ENCODE data around the gene TTC7B. TPM values are rescaled to one million over a fixed set of nuclear protein-coding genes. Genes with fewer than 3 reads are reported as not detected.

TTC7B gene
- total RNA-seq, 1 experiment from 2014 or later = 40.9 TPM

- ATAC-seq (no peak), DNase-seq (ENCODE audit: low read depth, low spot score) (no peak)
- TF ChIP-seq, protein P1, sequence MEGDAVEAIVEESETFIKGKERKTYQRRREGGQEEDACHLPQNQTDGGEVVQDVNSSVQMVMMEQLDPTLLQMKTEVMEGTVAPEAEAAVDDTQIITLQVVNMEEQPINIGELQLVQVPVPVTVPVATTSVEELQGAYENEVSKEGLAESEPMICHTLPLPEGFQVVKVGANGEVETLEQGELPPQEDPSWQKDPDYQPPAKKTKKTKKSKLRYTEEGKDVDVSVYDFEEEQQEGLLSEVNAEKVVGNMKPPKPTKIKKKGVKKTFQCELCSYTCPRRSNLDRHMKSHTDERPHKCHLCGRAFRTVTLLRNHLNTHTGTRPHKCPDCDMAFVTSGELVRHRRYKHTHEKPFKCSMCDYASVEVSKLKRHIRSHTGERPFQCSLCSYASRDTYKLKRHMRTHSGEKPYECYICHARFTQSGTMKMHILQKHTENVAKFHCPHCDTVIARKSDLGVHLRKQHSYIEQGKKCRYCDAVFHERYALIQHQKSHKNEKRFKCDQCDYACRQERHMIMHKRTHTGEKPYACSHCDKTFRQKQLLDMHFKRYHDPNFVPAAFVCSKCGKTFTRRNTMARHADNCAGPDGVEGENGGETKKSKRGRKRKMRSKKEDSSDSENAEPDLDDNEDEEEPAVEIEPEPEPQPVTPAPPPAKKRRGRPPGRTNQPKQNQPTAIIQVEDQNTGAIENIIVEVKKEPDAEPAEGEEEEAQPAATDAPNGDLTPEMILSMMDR (IDR thresholded peaks at IDR 0.05) = no peak
- TF ChIP-seq REST (IDR thresholded peaks at IDR 0.05; ENCODE audit: insufficient read depth in 1 of 2, low read depth in 2 of 2, low read length in 1 of 2) (no peak), SIN3A (IDR thresholded peaks at IDR 0.05; ENCODE audit: borderline replicate concordance, insufficient read depth, low read depth, low read length) (no peak), POLR2AphosphoS5 (IDR thresholded peaks at IDR 0.05; ENCODE audit: low read depth, low read length) (no peak), TCF7L2 (IDR thresholded peaks at IDR 0.05; ENCODE audit: low read depth, low read length) (no peak)
- no peak overlapping the region for H3K27ac ChIP-seq (ENCODE audit: low read length)
- in situ Hi-C loops (cut with HindIII; ENCODE audit: low pct_unique_long_range_greater_than_20kb, low sequenced_read_pairs) = no loop called here
- no peaks in the 10 kb centered on the region for H3K36me3 ChIP-seq (ENCODE audit: control insufficient read depth, insufficient read depth, low read length)
- intact Hi-C loops (cut with micrococcal nuclease; ENCODE audit: unreplicated experiment) = no loop called here
- no TSS peak for BruUV-seq (replicated peaks)
- no peaks in the 10 kb centered on the region for H3K27me3 ChIP-seq (ENCODE audit: control insufficient read depth, insufficient read depth, low read length)
- no peaks in the 10 kb centered on the region for H3K4me1 ChIP-seq (ENCODE audit: control insufficient read depth, insufficient read depth, low read length)
- ChIA-PET POLR2A (no interaction called here), CTCF (no interaction called here)
- H3K9me3 ChIP-seq (ENCODE audit: control insufficient read depth, insufficient read depth, low read depth, low read length) = no peaks in the 10 kb centered on the region
- H3K4me3 ChIP-seq (ENCODE audit: low read depth in 2 of 2, low read length in 2 of 2) = no peak overlapping the region
These were observed 89.1 kb downstream of the TTC7B start for GRCh38 chr14:90727082-90727481.

DNA sequence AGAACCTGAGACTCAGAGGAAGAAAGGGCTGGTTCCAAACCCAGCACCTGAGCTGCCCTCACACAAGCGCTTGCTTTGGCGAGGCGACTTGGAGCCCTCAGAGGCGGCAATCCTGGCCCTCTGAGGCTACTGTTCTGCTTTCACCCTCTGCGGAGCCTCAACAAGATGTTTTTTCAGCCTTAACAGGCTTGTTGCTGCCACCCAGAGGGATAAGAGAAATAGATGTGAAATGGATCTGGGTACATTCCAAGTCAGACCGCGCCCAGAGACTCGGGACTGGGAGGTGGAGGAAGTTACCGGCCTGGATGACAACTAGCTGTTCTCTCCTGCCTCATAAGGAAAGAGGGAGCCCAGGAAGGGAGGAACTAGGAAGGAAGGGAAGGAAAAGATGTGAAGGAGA lies 89.6 kb downstream of the TTC7B start:
- POLR2A ChIA-PET = no interaction called here
- Histone ChIP-seq H3K27me3 (ENCODE audit: control insufficient read depth, insufficient read depth, low read length) (no peaks in the 10 kb centered on the region), H3K27ac (ENCODE audit: low read length) (no peak overlapping the region), H3K36me3 (ENCODE audit: control insufficient read depth, insufficient read depth, low read length) (no peaks in the 10 kb centered on the region), H3K4me1 (ENCODE audit: control insufficient read depth, insufficient read depth, low read length) (no peaks in the 10 kb centered on the region), H3K4me3 (ENCODE audit: low read depth in 2 of 2, low read length in 2 of 2) (no peak overlapping the region), H3K9me3 (ENCODE audit: control insufficient read depth, insufficient read depth, low read depth, low read length) (no peaks in the 10 kb centered on the region)
- intact Hi-C loops (cut with micrococcal nuclease; ENCODE audit: unreplicated experiment) = no loop called here
- TF ChIP-seq SIN3A (IDR thresholded peaks at IDR 0.05; ENCODE audit: borderline replicate concordance, insufficient read depth, low read depth, low read length) (no peak), REST (IDR thresholded peaks at IDR 0.05; ENCODE audit: insufficient read depth in 1 of 2, low read depth in 2 of 2, low read length in 1 of 2) (no peak), POLR2AphosphoS5 (IDR thresholded peaks at IDR 0.05; ENCODE audit: low read depth, low read length) (no peak), TCF7L2 (IDR thresholded peaks at IDR 0.05; ENCODE audit: low read depth, low read length) (no peak)
- TF ChIP-seq, protein P1 (IDR thresholded peaks at IDR 0.05) = no peak
- BruUV-seq (replicated peaks) = no TSS peak
- in situ Hi-C loops (cut with HindIII; ENCODE audit: low pct_unique_long_range_greater_than_20kb, low sequenced_read_pairs) = no loop called here
- ATAC-seq = no peak
- CTCF ChIA-PET = no interaction called here
- no peak for DNase-seq (ENCODE audit: low read depth, low spot score)
